ENCODE measurements around the gene PRRX2.

The PRRX2 gene

DNA sequence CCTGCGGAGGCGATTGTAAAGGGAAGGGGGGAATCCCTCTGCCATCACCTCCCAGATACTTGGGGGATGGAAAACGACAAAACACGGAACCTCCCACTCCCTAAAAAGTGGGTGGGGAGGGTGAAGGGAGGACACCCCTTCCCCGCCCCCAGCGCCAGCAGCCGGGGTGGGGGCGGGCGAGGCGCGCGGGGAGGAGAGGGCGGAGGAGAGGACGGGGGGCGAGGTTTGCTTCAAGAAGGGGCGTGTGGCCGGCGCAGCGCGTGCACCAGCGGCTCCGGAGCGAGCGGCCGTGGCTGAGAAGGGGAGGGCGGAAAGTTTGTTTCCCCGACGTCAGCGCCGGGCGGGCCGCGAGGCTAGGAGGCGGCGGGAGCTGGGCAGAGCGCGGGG lies at the start of gene PRRX2:
Gene PRRX2 (plus strand): TSS at position 259 of the 387 bp plus-strand sequence. CDS start 221 bp downstream, outside the sequence.
- Mint-ChIP-seq H3K27ac (no peak within 1 kb of the TSS), H3K27me3 (ENCODE audit: low read depth) (peaks cover 34% of the 10 kb centered on the region), H3K9me3 (no peaks in the 10 kb centered on the region), H3K36me3 (ENCODE audit: low read depth) (no peaks in the 10 kb centered on the region), H3K4me3 (peak within 1 kb of the TSS; percentile 86), H3K4me1 (ENCODE audit: low read depth) (peaks cover 4% of the 10 kb centered on the region)

GRCh38 chr9:129617167-129617566 lies 48.3 kb upstream of the PRRX2 start:
- Mint-ChIP-seq H3K36me3 (ENCODE audit: low read depth) (no peaks in the 10 kb centered on the region), H3K27me3 (ENCODE audit: low read depth) (peaks cover 38% of the 10 kb centered on the region), H3K9me3 (no peaks in the 10 kb centered on the region), H3K4me1 (ENCODE audit: low read depth) (no peaks in the 10 kb centered on the region), H3K4me3 (no peak overlapping the region), H3K27ac (no peak overlapping the region)

DNA sequence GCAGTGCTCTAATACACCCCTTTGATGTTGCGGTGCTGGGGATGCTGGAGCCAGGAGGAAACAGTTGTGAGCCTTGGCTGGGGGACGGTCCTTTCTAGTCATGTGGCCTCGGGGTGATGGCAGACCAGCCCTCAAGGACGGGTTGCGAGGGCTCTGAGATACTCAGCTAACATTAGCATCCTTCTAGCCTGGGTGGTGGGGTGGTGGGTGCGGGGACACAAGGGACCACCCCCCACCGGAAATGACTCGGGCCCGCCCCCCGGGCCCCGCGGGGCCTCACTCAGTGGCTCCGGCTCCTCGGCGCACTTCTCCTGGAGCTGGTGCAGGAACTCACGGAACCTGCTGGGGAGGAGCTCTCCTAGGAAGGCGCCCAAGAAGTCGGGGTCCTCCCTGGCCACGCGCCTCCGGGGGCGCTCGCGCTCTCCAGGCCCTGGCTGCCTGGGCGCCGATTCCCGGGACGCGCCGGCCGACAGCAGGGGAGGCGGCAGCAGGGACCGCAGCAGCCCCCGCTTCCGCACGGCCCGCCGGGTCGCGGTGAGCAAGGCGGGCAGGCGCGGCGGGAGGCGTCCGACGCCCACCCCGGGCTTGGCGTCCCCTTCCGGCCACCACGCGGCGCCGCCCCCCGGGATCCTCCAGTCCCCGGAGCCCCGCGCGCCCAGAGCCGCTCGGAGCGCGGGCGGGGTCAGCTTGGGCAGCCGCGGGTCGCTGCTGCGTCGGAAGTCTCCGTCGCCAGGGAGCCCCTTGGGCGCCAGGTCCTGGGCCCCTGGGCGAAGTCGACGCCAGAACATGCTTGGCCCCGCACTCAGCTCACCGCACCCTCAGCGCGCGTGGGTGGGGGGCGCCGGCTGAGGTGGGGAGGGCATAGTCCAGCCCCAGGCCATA lies 45.4 kb upstream of the PRRX2 start:
- no peaks in the 10 kb centered on the region for H3K36me3 Mint-ChIP-seq (ENCODE audit: low read depth)
- peak overlapping the region; percentile 12 for H3K4me3 Mint-ChIP-seq

GRCh38 chr9:129620669-129621295 lies 44.7 kb upstream of the PRRX2 start, which contains the start of gene C9orf50:
Gene C9orf50, minus strand, starts transcription at chr9:129621101. Its CDS starts 527 bp downstream, at chr9:129620574.
- Mint-ChIP-seq H3K27me3 (ENCODE audit: low read depth) (peaks cover 38% of the 10 kb centered on the region), H3K4me1 (ENCODE audit: low read depth) (peaks cover 18% of the 10 kb centered on the region), H3K9me3 (no peaks in the 10 kb centered on the region), H3K36me3 (ENCODE audit: low read depth) (no peaks in the 10 kb centered on the region), H3K4me3 (no peak within 1 kb of the TSS), H3K27ac (no peak within 1 kb of the TSS)

More for the DNA sequence above, 45.4 kb upstream of the PRRX2 start:
- Mint-ChIP-seq H3K27ac (no peak overlapping the region), H3K27me3 (ENCODE audit: low read depth) (peaks cover 38% of the 10 kb centered on the region), H3K4me1 (ENCODE audit: low read depth) (peaks cover 14% of the 10 kb centered on the region), H3K9me3 (no peaks in the 10 kb centered on the region)

- peaks cover 2% of the 10 kb centered on the region for H3K36me3 Mint-ChIP-seq (ENCODE audit: low read depth)
- H3K4me3 Mint-ChIP-seq: no peak overlapping the region
- H3K4me1 Mint-ChIP-seq (ENCODE audit: low read depth): peaks cover 27% of the 10 kb centered on the region
- peaks cover 26% of the 10 kb centered on the region for H3K27me3 Mint-ChIP-seq (ENCODE audit: low read depth)
- no peaks in the 10 kb centered on the region for H3K9me3 Mint-ChIP-seq
- peak overlapping the region; percentile 70 for H3K27ac Mint-ChIP-seq
Observed at GRCh38 chr9:129623331-129623730, 42.1 kb upstream of the PRRX2 start.

DNA sequence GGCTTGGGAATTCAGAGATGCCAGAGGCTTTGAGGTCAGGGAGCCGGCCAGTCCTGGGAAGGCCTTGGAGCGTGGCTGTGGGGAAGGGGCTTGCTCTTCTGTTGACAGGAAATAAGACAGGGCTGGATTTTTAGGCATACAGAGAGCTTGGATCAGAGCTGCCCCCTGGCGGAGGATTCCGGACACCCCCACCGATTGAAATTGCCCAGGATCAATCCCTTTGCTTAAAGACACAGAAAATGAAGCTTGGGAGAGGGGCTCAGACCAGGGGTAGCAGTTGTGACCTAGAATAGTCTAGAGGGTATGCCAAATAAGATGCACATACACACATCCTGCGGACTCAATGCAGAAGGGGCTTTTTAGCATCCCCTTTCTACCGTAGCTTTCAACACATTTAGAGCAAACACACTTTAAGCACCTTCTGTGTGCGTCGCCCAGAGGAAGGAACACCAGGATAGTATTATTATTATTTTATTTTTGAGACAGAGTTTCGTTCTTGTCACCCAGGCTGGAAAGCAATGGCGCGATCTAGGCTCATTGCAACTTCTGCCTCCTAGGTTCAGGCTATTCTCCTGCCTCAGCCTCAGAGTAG lies 41.2 kb upstream of the PRRX2 start:
- peaks cover 2% of the 10 kb centered on the region for H3K36me3 Mint-ChIP-seq (ENCODE audit: low read depth)

GRCh38 chr9:129624947-129625346 lies 40.5 kb upstream of the PRRX2 start:
- Mint-ChIP-seq H3K36me3 (ENCODE audit: low read depth) (peaks cover 2% of the 10 kb centered on the region), H3K4me3 (peak overlapping the region; percentile 88), H3K9me3 (no peaks in the 10 kb centered on the region), H3K27ac (peak overlapping the region; percentile 96), H3K4me1 (ENCODE audit: low read depth) (peaks cover 30% of the 10 kb centered on the region), H3K27me3 (ENCODE audit: low read depth) (peaks cover 13% of the 10 kb centered on the region)

More for the DNA sequence above, 41.2 kb upstream of the PRRX2 start:
- H3K27ac Mint-ChIP-seq: peak overlapping the region; percentile 96
- peak overlapping the region; percentile 75 for H3K4me3 Mint-ChIP-seq
- H3K4me1 Mint-ChIP-seq (ENCODE audit: low read depth): peaks cover 30% of the 10 kb centered on the region
- H3K27me3 Mint-ChIP-seq (ENCODE audit: low read depth): peaks cover 18% of the 10 kb centered on the region
- H3K9me3 Mint-ChIP-seq: no peaks in the 10 kb centered on the region

DNA sequence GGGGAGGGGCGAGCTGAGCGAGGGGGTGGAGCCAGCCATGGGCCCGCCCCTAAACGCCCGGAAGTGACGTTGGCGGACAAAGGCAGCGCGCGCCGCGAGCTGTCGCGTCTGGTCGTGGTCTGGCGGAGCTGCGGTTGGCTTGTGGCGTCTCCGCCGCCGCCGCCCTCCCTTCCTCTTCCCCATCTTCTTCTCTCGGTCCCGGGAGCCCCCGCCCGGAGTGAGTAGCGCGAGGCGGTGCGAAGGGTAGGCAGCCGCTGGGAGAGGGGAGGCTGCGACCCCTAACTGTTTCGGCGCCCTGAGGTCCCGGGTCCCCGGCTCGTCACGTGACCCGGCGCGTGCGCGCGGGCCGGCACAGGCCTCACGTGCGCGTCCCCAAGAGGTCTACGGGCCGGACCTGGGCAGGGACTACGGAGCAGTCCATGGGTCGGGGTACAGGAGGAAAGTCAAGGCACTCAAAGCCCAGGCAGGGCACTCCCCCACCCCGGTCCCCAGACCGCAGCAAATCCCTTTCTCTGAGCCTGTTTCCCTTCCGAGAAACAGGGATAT lies 39.3 kb upstream of the PRRX2 start, which contains the start of gene NTMT1:
Gene NTMT1 (plus strand): TSS at position 85 of the 546 bp plus-strand sequence. CDS start 6,541 bp downstream, outside the sequence.
- Mint-ChIP-seq H3K9me3 (no peaks in the 10 kb centered on the region), H3K27me3 (ENCODE audit: low read depth) (peaks cover 8% of the 10 kb centered on the region), H3K4me3 (peak within 1 kb of the TSS; percentile 88), H3K4me1 (ENCODE audit: low read depth) (peaks cover 30% of the 10 kb centered on the region), H3K27ac (peak within 1 kb of the TSS; percentile 96), H3K36me3 (ENCODE audit: low read depth) (peaks cover 3% of the 10 kb centered on the region)

DNA sequence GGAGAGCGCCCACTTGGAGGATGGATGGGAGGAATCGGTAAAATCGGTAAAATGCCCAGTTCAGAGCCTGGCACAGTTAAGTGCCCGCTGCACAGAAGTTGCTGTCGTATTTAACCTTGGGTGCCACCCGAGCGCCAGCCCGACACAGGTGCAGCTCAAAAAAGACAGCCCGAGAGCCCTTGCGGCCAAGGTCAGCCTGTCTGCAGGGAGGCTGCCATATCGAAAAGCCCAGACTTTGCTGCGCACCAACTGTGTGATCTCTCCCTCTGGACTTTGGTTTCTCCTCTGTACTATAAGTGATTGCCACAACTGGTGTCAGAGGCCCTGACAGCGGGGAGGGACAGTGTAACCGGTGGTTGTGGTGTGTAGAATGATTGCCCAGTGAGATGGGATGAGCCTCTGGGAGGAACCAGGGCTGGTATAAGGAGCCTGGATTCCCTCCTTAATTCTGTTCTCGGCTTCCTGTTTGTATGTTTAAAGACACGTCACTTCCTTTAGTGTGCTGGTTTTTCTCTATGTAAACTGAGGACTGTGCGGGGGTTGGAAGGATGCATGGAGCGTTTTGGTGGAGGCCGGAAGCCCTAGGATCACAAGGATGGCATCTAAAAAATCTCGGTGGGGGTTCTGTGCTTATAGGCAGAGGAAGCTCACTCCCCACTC lies 38.7 kb upstream of the PRRX2 start:
- Mint-ChIP-seq H3K27ac (peak overlapping the region; percentile 93), H3K4me1 (ENCODE audit: low read depth) (peaks cover 30% of the 10 kb centered on the region), H3K4me3 (peak overlapping the region; percentile 82), H3K9me3 (no peaks in the 10 kb centered on the region), H3K36me3 (ENCODE audit: low read depth) (peaks cover 6% of the 10 kb centered on the region), H3K27me3 (ENCODE audit: low read depth) (peaks cover 2% of the 10 kb centered on the region)

GRCh38 chr9:129627556-129628440 lies 37.6 kb upstream of the PRRX2 start:
- Mint-ChIP-seq H3K9me3 (no peaks in the 10 kb centered on the region), H3K4me1 (ENCODE audit: low read depth) (peaks cover 30% of the 10 kb centered on the region), H3K36me3 (ENCODE audit: low read depth) (peaks cover 10% of the 10 kb centered on the region), H3K4me3 (peak overlapping the region; percentile 82), H3K27ac (peak overlapping the region; percentile 93), H3K27me3 (ENCODE audit: low read depth) (no peaks in the 10 kb centered on the region)

- Mint-ChIP-seq H3K27ac (no peak overlapping the region), H3K9me3 (no peaks in the 10 kb centered on the region), H3K4me3 (no peak overlapping the region), H3K4me1 (ENCODE audit: low read depth) (peaks cover 27% of the 10 kb centered on the region), H3K27me3 (ENCODE audit: low read depth) (no peaks in the 10 kb centered on the region), H3K36me3 (ENCODE audit: low read depth) (peaks cover 12% of the 10 kb centered on the region)
Observed at GRCh38 chr9:129628709-129629108, 36.7 kb upstream of the PRRX2 start.

DNA sequence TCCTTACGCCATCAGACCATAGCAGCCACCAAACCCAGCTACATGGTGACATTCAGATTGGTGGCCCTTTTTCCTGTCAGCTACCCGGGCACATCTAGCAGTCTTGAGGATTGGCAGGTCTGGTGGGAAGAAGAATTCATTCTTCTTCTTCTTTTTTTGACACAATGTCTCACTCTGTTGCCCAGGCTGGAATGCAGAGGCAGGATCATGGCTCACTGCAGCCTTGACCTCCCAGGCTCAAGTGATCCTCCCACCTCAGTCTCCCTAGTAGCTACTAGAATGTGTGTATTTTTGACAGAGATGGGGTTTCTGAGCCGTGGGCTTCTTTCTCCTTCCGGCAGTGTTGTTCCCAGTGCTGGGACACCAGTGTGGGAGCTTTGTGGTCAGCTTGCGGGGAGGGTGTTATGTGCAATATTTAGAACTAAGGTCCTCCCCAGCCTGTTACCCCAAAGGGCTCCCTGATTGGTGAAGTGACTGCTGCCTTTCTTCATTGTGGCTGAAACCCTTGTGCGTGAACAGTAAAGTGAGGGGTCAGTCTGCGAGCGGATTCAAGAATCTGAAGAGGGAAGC lies 36.1 kb upstream of the PRRX2 start:
- H3K27me3 Mint-ChIP-seq (ENCODE audit: low read depth): no peaks in the 10 kb centered on the region
- H3K9me3 Mint-ChIP-seq: no peaks in the 10 kb centered on the region
- H3K4me1 Mint-ChIP-seq (ENCODE audit: low read depth): peaks cover 22% of the 10 kb centered on the region
- H3K36me3 Mint-ChIP-seq (ENCODE audit: low read depth): peaks cover 14% of the 10 kb centered on the region
- H3K4me3 Mint-ChIP-seq: no peak overlapping the region
- H3K27ac Mint-ChIP-seq: no peak overlapping the region
